ENCODE measurements around the gene NLN. TPM values are rescaled to one million over a fixed set of nuclear protein-coding genes. Genes with fewer than 3 reads are reported as not detected.
A peak's percentile ranks its signal among the peaks of the same experiment; 100 is the strongest.

The NLN gene
- total and polyA plus RNA-seq, 2 of the 13 experiments (the other 11 are each of a cell fraction or from before 2014, with no cell fraction given): 11.9 to 36.7 TPM

DNA sequence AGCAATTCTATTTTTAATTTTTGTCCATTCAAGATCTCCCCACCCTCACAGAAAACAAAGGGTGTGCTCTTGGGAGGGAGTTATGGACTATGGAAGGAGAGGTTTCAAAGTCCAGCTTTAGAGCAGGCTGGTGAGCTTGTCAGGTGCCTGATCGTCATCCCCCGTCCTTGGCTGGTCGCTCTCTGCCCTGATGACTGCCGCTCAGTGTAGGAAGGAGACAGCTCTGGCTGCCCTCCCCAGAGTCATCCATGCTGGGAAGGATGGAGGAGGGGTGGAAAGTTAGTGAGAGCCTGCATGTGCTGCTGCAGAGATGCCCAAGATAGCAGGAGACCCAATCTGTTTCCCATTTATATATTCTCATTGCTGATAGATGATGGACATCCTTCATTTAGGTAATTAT lies 96.6 kb downstream of the NLN start (continued):
- peak; percentile 29; the same call in 1 of the 2 replicates for TF ChIP-seq ZNF687 (CRISPR knock-in tag; IDR thresholded peaks at IDR 0.05)
- TF ChIP-seq HNF4A (CRISPR knock-in tag; IDR thresholded peaks at IDR 0.05): peak; percentile 87
- TF ChIP-seq SP4 (CRISPR knock-in tag; IDR thresholded peaks at IDR 0.05): no peak
- no peak for TF ChIP-seq FOXA3 (CRISPR knock-in tag; IDR thresholded peaks at IDR 0.05)
- no peak for TF ChIP-seq ZNF557 (CRISPR knock-in tag; IDR thresholded peaks at IDR 0.05)
- no peak for TF ChIP-seq MAZ (IDR thresholded peaks at IDR 0.05; ENCODE audit: borderline replicate concordance, low read depth, low read length)
- TF ChIP-seq MAZ (CRISPR knock-in tag; IDR thresholded peaks at IDR 0.05; ENCODE audit: low read depth): no peak
- TF ChIP-seq HNF1B (CRISPR knock-in tag; IDR thresholded peaks at IDR 0.05): no peak
- TF ChIP-seq REL (CRISPR knock-in tag; conservative IDR thresholded peaks at IDR 0.05): no peak
- TF ChIP-seq MEF2D (CRISPR knock-in tag; IDR thresholded peaks at IDR 0.05): no peak
- no peak for TF ChIP-seq HOXD1 (CRISPR knock-in tag; IDR thresholded peaks at IDR 0.05)
- TF ChIP-seq ZNF263 (CRISPR knock-in tag; IDR thresholded peaks at IDR 0.05): peak; percentile 68
- TF ChIP-seq PAX8 (CRISPR knock-in tag; IDR thresholded peaks at IDR 0.05; ENCODE audit: borderline replicate concordance): no peak
- TF ChIP-seq SYNCRIP (IDR thresholded peaks at IDR 0.05; ENCODE audit: insufficient read depth, low read depth, low read length): no peak
- no peak for TF ChIP-seq ISL2 (CRISPR knock-in tag; IDR thresholded peaks at IDR 0.05)
- no peak for TF ChIP-seq FOXC1 (CRISPR knock-in tag; IDR thresholded peaks at IDR 0.05; ENCODE audit: borderline replicate concordance)
- TF ChIP-seq FOXK1 (CRISPR knock-in tag; IDR thresholded peaks at IDR 0.05; ENCODE audit: borderline replicate concordance, low read depth): no peak
- TF ChIP-seq, protein P1, sequence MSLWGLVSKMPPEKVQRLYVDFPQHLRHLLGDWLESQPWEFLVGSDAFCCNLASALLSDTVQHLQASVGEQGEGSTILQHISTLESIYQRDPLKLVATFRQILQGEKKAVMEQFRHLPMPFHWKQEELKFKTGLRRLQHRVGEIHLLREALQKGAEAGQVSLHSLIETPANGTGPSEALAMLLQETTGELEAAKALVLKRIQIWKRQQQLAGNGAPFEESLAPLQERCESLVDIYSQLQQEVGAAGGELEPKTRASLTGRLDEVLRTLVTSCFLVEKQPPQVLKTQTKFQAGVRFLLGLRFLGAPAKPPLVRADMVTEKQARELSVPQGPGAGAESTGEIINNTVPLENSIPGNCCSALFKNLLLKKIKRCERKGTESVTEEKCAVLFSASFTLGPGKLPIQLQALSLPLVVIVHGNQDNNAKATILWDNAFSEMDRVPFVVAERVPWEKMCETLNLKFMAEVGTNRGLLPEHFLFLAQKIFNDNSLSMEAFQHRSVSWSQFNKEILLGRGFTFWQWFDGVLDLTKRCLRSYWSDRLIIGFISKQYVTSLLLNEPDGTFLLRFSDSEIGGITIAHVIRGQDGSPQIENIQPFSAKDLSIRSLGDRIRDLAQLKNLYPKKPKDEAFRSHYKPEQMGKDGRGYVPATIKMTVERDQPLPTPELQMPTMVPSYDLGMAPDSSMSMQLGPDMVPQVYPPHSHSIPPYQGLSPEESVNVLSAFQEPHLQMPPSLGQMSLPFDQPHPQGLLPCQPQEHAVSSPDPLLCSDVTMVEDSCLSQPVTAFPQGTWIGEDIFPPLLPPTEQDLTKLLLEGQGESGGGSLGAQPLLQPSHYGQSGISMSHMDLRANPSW (CRISPR knock-in tag; IDR thresholded peaks at IDR 0.05; ENCODE audit: borderline replicate concordance): no peak
- 0 out of 2 replicates have a peak, but pooled peaks have one; percentile 19 for TF ChIP-seq ZGPAT (CRISPR knock-in tag; IDR thresholded peaks at IDR 0.05)
- TF ChIP-seq HMGA1 (CRISPR knock-in tag; conservative IDR thresholded peaks at IDR 0.05): no peak
- TF ChIP-seq SMAD9 (CRISPR knock-in tag; IDR thresholded peaks at IDR 0.05): no peak
- TF ChIP-seq ZNF816 (CRISPR knock-in tag; IDR thresholded peaks at IDR 0.05; ENCODE audit: borderline replicate concordance): no peak

Data from HepG2 (cell line).